Vagina (tissue), 2 donors: ENCODE results near the gene SMPX.

Source experiments
- CTCF ChIP-seq, 3 experiments: fragments of 450-650 bp in 2 of 3; fragments of 200-600 bp in 1 of 3; sonication (generic) in 1 of 3; IDR thresholded peaks; one replicate each; pipeline ENCODE4 v1.5.1; 2017 to 2019; ENCODE audit warnings: antibody characterized with exemption in 3 of 3, mild to moderate bottlenecking in 2 of 3, moderate library complexity in 2 of 3
- POLR2A ChIP-seq, 2 donors: fragments of 450-650 bp; IDR thresholded peaks; one replicate each; pipeline ENCODE4 v1.6.1; 2017; ENCODE audit warnings: antibody characterized with exemption in 2 of 2, mild to moderate bottlenecking in 2 of 2, moderate library complexity in 2 of 2
- POLR2AphosphoS5 ChIP-seq, 2 donors: sonication (generic); formaldehyde crosslinking; IDR thresholded peaks; one replicate each; pipeline ENCODE4 v1.9.0; 2017; ENCODE audit warnings: antibody characterized with exemption in 2 of 2, mild to moderate bottlenecking in 2 of 2, low read depth in 1 of 2; ENCODE audit not compliant: insufficient read depth in 1 of 2

DNA sequence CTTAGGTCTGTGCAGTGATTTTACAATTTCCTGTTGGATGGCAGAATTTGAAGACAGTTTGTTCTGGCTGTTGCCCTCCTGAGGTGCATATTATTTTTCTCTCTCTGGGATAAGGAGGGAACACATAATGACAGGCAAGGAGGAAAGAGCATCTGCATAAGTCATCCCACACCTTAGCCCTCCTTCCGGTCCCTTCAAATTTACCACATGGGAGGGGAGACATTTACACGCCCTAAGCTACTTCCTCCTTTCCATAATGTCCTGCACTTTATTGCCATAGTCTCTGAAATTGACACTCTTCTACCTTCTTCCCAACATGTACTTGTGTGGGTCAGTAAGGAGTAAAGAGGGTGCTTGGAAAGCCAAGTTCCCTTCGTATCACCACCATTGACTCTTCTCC lies 13.9 kb downstream of the SMPX start:
- TF ChIP-seq CTCF (IDR thresholded peaks at IDR 0.05): no peak
- no peak for TF ChIP-seq POLR2A (IDR thresholded peaks at IDR 0.05)
- no peak for TF ChIP-seq POLR2AphosphoS5 (IDR thresholded peaks at IDR 0.05; ENCODE audit: insufficient read depth in 1 of 2, low read depth in 1 of 2)
